ENCODE results near the gene TMEM170B.

Gene TMEM170B

GRCh38 chr6:11556309-11556708, 18.8 kb downstream of the TMEM170B start:
- TF ChIP-seq CTCF (IDR thresholded peaks at IDR 0.05): no peak
- Histone ChIP-seq H3K27me3 (no peaks in the 10 kb centered on the region), H3K4me3 (no peak overlapping the region), H3K27ac (no peak overlapping the region), H3K4me1 (no peaks in the 10 kb centered on the region), H3K9me3 (no peaks in the 10 kb centered on the region), H3K36me3 (no peaks in the 10 kb centered on the region)
- DNase-seq: no peak
- intact Hi-C loops (cut with DNase I; ENCODE audit: low total_unique reads): no loop called here

- H3K36me3 ChIP-seq: peaks cover 5 to 17% (median 11%) of the 10 kb centered on the region in 3 donors
- intact Hi-C loops (cut with DNase I; ENCODE audit: low total_unique reads): no loop called here
- no peak for DNase-seq
- no peak overlapping the region for H3K4me3 ChIP-seq
- H3K27me3 ChIP-seq: no peaks in the 10 kb centered on the region
- H3K4me1 ChIP-seq: no peaks in the 10 kb centered on the region
- no peak overlapping the region for H3K27ac ChIP-seq
- TF ChIP-seq CTCF (IDR thresholded peaks at IDR 0.05): no peak
- no peaks in the 10 kb centered on the region for H3K9me3 ChIP-seq
Observed at GRCh38 chr6:11563793-11564192, 26.2 kb downstream of the TMEM170B start.

- no peak for TF ChIP-seq CTCF (IDR thresholded peaks at IDR 0.05)
- no peak for DNase-seq
- intact Hi-C loops (cut with DNase I; ENCODE audit: low total_unique reads): no loop called here
- Histone ChIP-seq H3K4me3 (no peak overlapping the region), H3K4me1 (no peaks in the 10 kb centered on the region), H3K27me3 (no peaks in the 10 kb centered on the region), H3K36me3 (peaks cover 5 to 17% (median 11%) of the 10 kb centered on the region in 3 donors), H3K27ac (no peak overlapping the region), H3K9me3 (no peaks in the 10 kb centered on the region)
Observed at GRCh38 chr6:11566609-11567008, 29.1 kb downstream of the TMEM170B start.

GRCh38 chr6:11571073-11571472, 33.5 kb downstream of the TMEM170B start:
- no peaks in the 10 kb centered on the region for H3K9me3 ChIP-seq
- H3K27ac ChIP-seq: no peak overlapping the region
- H3K36me3 ChIP-seq: peaks cover 5 to 11% (median 11%) of the 10 kb centered on the region in 3 donors
- no peak for DNase-seq
- no peak for TF ChIP-seq CTCF (IDR thresholded peaks at IDR 0.05)
- H3K4me1 ChIP-seq: no peaks in the 10 kb centered on the region
- no peak overlapping the region for H3K4me3 ChIP-seq
- no peaks in the 10 kb centered on the region for H3K27me3 ChIP-seq
- intact Hi-C loops (cut with DNase I; ENCODE audit: low total_unique reads): loop anchor here (5.0 kb wide), 1 partner anchor 424 kb away; no protein-coding TSS in a partner anchor

- no peaks in the 10 kb centered on the region for H3K27me3 ChIP-seq
- intact Hi-C loops (cut with DNase I; ENCODE audit: low total_unique reads): no loop called here
- H3K4me3 ChIP-seq: no peak overlapping the region
- peak; percentile 80 to 89 for TF ChIP-seq CTCF (IDR thresholded peaks at IDR 0.05)
- no peaks in the 10 kb centered on the region for H3K36me3 ChIP-seq
- H3K27ac ChIP-seq: no peak overlapping the region
- H3K4me1 ChIP-seq: no peaks in the 10 kb centered on the region
- H3K9me3 ChIP-seq: no peaks in the 10 kb centered on the region
- peak in 1 of 2 donors; percentile 57 for DNase-seq
Observed at GRCh38 chr6:11575408-11576033, 38.0 kb downstream of the TMEM170B start.

Measured in tibial artery (tissue), 4 donors.